GM08714 (cell line): ENCODE measurements around the gene CD2.

Experiments
- H3K4me3 ChIP-seq: fragments of 200-500 bp; sonication (Bioruptor generic); 2 replicates; pipeline ENCODE4 v1.5.1; 2014; ENCODE audit warnings: mild to moderate bottlenecking, low read length, inconsistent platforms
- ZNF274 ChIP-seq: IDR thresholded peaks from 2 replicates; pipeline ENCODE4 v1.6.1; 2012; ENCODE audit warnings: mild to moderate bottlenecking, low read depth, low read length

CD2 gene

GRCh38 chr1:116795482-116795829, 41.2 kb downstream of the CD2 start:
- no peak for TF ChIP-seq ZNF274
- H3K4me3 ChIP-seq = no peak overlapping the region

DNA sequence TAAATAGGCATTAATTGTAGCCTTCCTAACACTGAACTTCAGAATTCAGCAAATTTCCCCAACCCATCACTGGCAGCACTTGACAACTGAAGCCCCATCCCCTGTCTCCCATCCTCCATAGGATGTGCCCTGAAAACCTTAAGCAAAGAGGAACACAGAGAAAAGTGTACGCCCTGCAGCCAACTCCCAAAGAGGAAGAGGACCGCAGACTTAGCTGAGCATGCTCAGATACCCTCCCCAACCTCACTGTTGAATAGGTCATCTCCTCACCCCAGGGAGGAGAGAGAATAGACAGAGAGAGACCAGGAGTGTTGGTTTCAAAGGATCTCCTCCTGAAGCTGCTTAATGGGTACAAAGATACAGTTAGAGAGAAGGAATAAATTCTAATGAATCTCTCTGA, 50.5 kb downstream of the CD2 start:
- TF ChIP-seq ZNF274 = no peak
- no peak overlapping the region for H3K4me3 ChIP-seq

- no peak for TF ChIP-seq ZNF274
- H3K4me3 ChIP-seq = no peak overlapping the region
These were observed 51.2 kb downstream of the CD2 start for GRCh38 chr1:116805398-116805797.

DNA sequence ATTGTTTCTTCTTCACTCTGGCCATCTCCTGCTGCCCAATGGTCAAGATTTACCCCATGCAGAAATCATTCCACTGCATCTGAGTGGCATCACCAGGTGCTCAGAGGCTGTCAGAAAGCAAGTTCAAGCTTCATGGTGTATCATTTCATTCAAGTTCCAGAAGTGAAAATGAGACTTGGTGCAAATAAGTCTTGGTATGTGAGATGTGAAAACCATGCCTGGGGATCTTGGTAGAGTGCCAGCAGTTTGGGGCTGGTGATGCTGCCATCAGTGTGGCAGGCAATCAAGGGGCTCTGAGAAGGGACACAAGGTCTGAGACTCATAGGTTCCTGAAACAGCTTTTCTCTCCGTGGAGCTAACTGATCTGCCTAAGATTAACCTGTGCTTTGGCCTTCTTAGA, 52.0 kb downstream of the CD2 start:
- H3K4me3 ChIP-seq = no peak overlapping the region
- TF ChIP-seq ZNF274 = no peak

- no peak overlapping the region for H3K4me3 ChIP-seq
- TF ChIP-seq ZNF274 = no peak
These were observed 52.4 kb downstream of the CD2 start for GRCh38 chr1:116806671-116807070.

DNA sequence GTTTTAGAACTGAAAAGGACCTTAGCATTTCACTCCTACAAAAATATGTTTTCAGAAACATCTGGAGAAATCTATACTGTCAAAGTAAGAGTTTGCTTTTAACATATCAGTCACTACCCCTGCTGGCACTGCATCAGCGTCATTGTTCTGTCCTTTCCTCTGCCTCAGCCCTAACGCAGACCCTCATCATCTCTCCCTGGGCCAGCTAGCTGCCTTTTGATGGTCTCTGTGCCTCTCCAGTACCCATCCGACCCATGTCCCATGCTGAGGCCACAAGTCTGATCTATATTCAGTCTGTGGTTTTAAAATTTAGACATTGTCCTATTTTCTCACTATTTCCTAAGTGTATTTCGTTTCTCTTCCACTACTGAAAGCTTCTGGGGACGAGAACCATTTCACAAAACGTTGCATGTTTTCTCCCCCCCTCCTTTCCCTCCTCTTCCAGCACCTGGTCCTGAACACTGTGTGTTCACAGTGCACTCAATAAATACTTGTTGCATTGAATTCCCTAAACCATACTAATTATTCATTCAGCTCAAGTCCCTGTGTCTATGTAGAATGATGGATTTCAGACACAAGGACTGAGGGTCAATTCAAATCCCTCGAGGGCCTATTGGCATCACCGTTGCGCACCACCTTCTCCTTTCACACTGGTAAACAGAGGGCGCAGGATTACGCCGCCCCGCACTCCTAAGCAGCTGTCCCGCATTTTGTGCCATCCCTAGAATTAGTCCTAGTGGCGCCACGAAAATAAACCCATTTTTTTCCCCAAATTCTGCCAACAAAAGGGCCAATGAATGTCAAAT, 53.4 kb downstream of the CD2 start:
- no peak overlapping the region for H3K4me3 ChIP-seq
- TF ChIP-seq ZNF274 = no peak

- TF ChIP-seq ZNF274 = no peak
- H3K4me3 ChIP-seq = no peak overlapping the region
These were observed 54.1 kb downstream of the CD2 start for GRCh38 chr1:116808200-116808847.

DNA sequence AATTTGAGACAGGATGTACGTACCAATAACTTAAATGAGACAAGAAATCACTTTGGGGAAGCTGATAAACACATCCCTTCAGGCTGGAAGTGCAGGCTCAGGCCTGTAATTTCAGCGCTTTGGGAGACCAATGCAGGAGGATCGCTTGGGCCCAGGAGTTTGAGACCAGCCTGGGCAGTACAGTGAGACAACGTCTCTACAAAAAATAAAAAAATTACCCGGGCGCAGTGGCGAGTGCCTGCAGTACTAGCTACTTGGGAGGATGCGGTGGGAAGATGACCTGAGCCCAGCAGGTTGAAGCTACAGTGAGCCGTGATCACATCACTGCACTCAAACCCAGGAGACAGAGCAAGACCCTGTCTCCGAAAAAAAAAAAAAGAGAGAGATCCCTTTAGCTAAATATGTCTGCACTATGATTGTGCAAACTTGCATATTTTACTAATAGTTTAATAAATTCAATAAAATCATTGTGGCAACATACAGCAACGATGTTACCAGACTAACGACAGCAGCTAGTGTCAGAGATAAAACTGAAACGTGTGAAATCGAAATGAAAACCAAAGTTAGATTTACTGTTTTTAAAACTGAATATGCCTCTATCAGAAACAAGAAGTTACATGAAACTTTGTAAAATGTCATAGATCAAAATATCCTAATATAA, 54.7 kb downstream of the CD2 start:
- no peak for TF ChIP-seq ZNF274
- H3K4me3 ChIP-seq = no peak overlapping the region

DNA sequence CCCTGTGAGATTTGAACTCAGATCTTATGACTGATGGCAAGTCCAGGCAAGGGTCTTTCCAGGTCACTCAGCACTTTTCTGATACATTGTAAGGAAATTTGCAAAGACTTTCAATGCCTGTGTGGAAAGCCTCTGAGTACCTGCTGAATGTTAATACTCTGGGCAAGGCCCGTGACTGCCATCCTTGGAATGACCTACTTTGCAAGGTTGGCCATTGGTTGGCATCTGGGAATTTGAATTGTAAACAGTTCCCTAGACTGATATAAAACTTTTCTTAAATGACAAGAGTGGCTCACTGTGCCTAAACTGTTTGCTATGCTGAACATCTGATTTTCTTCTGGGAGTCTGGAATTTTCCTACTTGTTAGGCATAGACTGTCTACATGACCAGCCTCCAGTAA, 57.1 kb downstream of the CD2 start:
- no peak for TF ChIP-seq ZNF274
- H3K4me3 ChIP-seq = no peak overlapping the region

GRCh38 chr1:116814926-116815723, 60.9 kb downstream of the CD2 start:
- TF ChIP-seq ZNF274 = no peak
- H3K4me3 ChIP-seq = no peak overlapping the region

DNA sequence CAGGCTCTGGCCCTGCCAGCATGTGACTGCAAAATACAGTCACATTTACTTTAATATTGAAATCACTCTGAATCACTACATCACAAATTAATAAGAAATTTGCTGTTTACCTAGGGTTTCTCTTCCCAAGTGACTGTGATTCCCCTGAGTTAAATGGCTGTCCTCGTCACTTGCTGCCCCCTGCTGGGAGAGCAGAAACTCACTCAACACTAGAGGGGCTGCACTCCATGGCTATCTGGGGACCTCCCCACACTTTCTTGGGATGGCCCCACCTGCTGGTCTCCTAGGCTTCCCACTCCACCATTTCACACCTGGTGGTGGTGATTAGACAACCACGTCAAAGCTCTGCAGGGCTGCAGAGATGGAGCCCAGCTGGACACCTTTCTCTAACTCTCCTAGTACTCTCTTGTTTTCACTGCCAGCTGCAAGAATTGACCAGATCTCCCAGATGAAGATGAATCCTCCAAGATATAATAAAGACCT, 63.4 kb downstream of the CD2 start:
- no peak for TF ChIP-seq ZNF274
- no peak overlapping the region for H3K4me3 ChIP-seq
